DMS114 treated with DMSO at 0.1 percent for 48 hours (cell line): ENCODE results near the gene B4GALT2.

Experiments used
- DNase-seq: peaks from one replicate; lab custom pipeline; 2025; ENCODE audit not compliant: unreplicated experiment; lab: John Stamatoyannopoulos, UW

B4GALT2 gene

DNA sequence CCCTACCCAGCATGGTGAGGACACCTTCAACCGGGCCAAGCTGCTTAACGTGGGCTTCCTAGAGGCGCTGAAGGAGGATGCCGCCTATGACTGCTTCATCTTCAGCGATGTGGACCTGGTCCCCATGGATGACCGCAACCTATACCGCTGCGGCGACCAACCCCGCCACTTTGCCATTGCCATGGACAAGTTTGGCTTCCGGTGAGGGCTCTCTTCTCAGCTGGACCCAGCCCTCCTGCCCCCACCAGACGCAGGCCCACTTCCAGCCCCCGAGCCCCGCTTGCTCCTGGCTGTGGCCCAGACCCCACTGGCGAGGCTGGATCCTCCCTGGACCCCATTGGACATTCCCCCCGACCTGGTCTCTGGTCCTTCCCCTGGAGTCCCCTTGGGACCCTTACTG is 5.8 kb downstream of the B4GALT2 start:
- no peak for DNase-seq

- DNase-seq: no peak
These were observed 7.1 kb downstream of the B4GALT2 start for GRCh38 chr1:43985984-43986595.

- DNase-seq: peak; percentile 28
These were observed 7.7 kb downstream of the B4GALT2 start for GRCh38 chr1:43986712-43987111.

- DNase-seq: no peak
These were observed 8.3 kb downstream of the B4GALT2 start for GRCh38 chr1:43987159-43987902.

DNA sequence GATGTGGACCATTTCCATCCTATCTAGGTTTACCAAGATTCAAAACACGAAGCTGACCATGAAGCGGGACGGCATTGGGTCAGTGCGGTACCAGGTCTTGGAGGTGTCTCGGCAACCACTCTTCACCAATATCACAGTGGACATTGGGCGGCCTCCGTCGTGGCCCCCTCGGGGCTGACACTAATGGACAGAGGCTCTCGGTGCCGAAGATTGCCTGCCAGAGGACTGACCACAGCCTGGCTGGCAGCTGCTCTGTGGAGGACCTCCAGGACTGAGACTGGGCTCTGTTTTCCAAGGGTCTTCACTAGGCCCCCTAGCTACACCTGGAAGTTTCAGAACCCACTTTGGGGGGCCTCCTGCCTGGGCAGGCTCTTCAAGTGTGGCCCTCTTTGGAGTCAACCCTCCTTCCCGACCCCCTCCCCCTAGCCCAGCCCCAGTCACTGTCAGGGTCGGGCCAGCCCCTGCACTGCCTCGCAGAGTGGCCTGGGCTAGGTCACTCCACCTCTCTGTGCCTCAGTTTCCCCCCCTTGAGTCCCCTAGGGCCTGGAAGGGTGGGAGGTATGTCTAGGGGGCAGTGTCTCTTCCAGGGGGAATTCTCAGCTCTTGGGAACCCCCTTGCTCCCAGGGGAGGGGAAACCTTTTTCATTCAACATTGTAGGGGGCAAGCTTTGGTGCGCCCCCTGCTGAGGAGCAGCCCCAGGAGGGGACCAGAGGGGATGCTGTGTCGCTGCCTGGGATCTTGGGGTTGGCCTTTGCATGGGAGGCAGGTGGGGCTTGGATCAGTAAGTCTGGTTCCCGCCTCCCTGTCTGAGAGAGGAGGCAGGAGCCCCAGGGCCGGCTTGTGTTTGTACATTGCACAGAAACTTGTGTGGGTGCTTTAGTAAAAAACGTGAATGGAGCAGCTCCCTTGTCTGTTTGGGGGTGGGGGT is 11.5 kb downstream of the B4GALT2 start:
- no peak for DNase-seq

DNA sequence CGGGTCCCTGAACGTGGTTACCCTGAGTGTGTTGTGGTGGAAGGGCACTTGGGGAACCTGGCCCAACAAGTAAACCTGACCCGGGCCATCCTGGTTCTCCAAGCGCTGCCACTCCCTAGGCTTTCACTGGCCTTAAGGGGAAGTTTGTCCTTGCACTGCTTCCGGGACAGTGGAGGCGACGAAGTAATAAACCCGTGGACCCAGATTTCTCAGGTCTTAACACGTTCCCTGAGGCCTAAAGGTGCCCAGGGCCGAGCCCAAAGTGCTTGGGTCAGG is 12.1 kb downstream of the B4GALT2 start:
- DNase-seq: no peak

DNA sequence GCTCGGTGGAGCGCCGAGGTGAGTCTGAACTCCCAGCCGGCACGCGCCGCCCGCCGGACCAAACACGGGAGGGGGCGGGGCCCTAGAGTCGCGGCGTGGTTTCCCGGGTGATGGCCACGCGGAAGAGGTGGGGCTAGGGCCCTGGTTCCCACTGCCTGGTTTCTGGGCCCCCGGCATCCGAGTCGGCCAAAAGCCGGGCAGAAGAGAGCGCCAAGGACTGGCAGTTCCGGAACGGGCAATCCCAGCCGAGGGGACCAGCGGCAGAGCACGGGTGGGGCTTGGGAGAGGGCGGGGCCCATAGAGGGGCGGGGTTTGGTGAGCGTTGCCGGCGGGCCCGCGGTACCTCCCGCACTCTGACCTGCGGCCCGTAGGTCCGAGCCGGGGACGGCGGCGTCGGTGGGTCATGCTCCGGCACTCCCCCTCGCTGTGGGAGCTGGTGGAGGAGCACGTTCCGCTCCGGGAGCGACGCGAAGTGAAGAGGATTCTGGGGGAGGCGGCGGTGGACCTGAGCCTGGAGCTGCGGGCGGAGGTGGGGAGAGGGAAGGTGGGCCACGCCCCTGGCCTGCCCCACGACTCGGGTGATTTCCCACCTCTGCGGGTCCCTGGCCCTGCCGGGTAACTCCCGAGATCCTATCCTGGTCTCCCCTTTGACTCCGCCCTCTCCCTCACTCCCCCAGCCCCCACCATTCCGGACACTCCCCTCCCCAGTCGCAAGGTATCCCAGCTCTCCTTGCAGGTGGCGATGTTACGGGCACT is 12.6 kb downstream of the B4GALT2 start, which contains the start of gene CCDC24:
Gene CCDC24, plus strand, starts transcription at position 124 of the 756 bp plus-strand sequence. Its CDS starts 280 bp downstream, at position 404.
- DNase-seq: peak; percentile 72

GRCh38 chr1:43992232-43992995 is 13.4 kb downstream of the B4GALT2 start:
- no peak for DNase-seq

DNA sequence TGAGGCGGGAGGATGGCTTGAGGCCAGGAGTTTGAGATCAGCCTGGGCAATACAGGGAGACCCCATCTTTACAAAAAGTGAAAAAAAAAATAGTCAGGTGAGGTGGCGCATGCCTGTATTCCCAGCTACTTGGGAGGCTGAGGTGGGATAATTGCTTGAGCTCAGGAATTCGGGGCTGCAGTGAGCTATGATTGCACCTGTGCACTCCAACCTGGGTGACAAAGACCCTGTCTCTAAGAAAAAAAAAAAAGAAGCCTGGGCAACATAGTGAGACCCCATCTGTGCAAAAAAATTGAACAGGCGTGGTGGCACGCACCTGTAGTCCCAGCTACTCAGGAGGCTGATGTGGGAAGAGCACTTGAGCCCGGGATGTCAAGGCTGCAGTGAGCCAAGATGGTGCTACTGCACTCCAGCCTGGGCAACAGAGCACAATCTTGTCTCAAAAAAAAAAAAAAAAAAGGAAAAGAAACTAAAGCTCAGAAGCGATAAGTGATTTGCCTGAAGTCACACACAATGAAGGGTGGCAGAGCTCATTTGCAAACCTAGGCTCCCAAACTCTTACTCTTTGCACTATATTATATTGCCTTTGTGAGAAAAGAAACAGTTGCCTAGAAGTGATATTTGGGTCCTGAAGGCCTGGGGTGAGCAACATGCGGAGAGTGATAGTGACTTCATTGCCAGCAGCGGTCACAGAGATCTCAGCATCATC is 14.3 kb downstream of the B4GALT2 start:
- no peak for DNase-seq

DNA sequence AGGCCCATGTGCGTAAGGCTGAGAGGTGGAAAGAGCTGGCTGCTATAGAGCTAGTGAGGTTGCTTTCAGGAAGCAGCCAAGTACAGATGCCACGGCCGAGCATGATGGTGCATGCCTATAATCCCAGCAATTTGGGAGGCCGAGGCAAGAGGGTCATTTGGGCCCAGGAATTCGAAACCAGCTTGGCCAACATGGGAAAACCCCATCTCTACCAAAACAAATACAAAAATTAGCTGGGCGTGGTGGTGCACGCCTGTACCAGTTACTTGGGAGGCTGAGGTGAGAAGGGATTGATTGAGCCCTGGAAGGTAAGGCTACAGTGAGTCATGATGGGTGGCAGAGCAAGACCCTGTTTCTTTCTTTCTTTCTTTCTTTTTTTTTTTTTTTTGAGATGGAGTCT is 15.1 kb downstream of the B4GALT2 start:
- DNase-seq: no peak

- peak; percentile 21 for DNase-seq
These were observed 16.1 kb downstream of the B4GALT2 start for GRCh38 chr1:43994794-43995790.

DNA sequence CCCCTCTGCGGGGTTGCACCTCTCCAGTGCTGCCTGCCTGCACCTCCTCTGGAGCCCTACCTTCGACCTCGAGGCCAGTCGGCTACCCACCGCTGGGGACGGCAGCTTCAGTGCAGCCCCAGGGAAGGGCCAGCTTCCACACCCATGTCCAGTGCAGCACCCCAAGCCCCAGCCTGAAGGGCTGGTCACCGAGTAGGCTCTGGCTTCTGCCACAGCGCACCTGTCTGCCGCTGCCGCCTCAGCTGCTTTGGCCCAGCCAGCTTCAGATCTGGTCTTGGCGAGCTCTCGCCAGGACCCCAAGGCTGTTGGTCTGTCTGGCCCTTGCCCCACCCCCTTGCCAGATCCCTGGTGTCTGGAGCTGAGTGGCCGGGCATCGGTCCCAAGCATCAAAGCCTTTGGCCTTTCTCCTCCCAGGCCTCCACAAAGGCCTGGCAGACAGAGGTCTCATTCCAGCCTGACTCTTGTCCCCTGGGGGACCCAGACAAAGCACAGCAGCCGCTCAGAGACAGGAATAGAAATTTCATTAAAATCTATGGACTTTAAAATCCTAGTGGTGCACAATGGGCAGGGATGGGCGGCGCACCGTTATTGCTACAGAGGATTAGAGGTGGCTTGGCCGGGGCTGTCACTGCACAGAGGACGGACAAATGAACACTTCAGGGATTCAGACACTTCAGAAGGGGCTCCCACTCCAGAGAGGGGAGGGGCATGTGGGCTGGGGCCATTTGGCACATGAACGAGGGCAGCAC is 17.1 kb downstream of the B4GALT2 start:
- no peak for DNase-seq

- no peak for DNase-seq
These were observed 17.7 kb downstream of the B4GALT2 start for GRCh38 chr1:43996733-43997115.

GRCh38 chr1:43997295-43997999 is 18.4 kb downstream of the B4GALT2 start:
- DNase-seq: no peak

DNA sequence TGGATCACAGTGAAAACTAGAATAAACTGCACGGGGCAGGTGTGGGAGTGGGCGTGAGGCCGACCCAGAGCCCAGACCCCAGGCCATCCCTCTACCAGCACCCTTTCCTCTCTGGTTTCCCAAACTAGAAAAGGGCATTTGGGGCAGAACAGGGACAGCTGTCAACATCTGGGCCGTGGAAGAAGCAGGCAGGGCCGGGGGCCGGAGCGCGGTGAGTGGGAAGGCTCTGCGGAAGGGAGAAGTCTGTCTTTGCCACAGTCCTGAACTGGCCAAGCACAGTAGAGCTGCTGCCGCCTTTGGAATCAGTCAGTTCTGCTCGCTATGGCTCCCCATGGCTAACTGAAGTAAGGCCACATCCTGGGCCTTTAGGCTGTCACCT is 19.0 kb downstream of the B4GALT2 start:
- DNase-seq: no peak

DNA sequence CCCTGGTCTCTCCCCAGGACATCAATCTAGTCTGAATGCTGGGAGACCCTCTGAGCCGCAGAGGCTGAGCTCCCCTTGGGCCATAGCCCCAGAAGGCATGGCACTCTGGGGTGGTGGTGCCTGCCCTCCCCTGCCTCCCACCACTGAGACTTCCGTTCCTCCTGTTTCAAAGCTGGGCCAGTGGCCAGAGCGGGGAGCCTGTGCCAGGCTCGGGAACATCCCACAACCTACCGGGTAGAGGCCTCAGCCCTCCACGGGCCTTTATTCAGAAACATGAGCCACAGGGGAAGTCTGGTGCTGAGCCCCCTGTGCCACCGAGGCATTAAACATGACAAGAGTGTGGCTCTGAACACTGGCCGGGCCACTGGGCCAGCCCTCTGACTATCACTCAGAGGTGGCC is 20.4 kb downstream of the B4GALT2 start:
- DNase-seq: no peak

GRCh38 chr1:44000122-44000665 is 21.2 kb downstream of the B4GALT2 start:
- no peak for DNase-seq
